AG09319 (cell line): ENCODE data around the gene GPN1.
"Not testable (repeated sequence)": the region's sequence is repeated elsewhere in the genome, so short reads cannot be mapped to it uniquely, and the experiment has no call there.

ENCODE experiments used
- DNase-seq: peaks from one replicate; pipeline ENCODE4 v3.0.0-alpha.2; 2010; ENCODE audit warnings: low read depth; ENCODE audit errors: extremely low read depth
- TF ChIP-seq, protein P1 (sequence below): IDR thresholded peaks from 2 replicates; pipeline ENCODE4 v1.5.1; 2011; ENCODE audit warnings: low read depth, mild to moderate bottlenecking, inconsistent platforms, low read length, moderate library complexity

GPN1 gene

DNA sequence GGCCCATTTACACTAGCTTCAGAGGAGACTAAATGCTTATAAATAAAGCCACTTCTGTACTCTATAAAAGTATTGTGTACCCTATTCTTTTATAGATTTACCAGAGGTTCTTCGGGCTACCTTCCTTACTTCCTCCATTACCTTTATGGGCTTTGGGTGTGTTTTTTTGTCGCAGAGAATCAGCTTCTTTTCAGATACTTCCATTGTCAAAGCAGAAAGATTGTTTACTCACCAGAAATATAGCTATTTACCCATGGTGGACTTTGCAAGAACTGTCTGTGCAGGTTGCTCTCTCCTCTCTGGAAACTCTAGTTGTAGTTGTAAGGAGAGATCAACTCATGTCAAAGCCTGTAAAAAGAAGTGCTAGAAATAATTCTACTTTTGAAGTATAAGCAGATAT, 14.9 kb upstream of the GPN1 start:
- no peak for DNase-seq
- TF ChIP-seq, protein P1, sequence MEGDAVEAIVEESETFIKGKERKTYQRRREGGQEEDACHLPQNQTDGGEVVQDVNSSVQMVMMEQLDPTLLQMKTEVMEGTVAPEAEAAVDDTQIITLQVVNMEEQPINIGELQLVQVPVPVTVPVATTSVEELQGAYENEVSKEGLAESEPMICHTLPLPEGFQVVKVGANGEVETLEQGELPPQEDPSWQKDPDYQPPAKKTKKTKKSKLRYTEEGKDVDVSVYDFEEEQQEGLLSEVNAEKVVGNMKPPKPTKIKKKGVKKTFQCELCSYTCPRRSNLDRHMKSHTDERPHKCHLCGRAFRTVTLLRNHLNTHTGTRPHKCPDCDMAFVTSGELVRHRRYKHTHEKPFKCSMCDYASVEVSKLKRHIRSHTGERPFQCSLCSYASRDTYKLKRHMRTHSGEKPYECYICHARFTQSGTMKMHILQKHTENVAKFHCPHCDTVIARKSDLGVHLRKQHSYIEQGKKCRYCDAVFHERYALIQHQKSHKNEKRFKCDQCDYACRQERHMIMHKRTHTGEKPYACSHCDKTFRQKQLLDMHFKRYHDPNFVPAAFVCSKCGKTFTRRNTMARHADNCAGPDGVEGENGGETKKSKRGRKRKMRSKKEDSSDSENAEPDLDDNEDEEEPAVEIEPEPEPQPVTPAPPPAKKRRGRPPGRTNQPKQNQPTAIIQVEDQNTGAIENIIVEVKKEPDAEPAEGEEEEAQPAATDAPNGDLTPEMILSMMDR: no peak

DNA sequence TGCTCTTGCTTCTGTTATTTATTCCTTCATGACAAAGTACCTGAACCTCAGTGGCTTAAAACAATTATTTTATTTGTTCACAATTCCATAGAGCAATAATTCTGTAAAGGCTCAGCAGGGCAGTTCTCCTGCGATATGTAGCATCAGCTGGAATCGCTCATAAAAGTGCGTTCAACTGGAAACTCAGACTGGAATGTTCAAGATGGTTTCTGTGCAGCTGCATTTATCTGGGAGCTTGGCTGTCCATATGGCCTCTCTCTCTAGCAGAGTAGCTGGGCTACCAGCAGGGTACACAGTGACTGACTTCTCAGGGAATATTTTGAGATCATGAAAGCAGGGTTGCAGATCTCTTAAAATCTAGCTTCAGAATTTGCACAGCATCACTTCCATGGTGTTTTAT, 13.5 kb upstream of the GPN1 start:
- DNase-seq: no peak
- TF ChIP-seq, protein P1: no peak

DNA sequence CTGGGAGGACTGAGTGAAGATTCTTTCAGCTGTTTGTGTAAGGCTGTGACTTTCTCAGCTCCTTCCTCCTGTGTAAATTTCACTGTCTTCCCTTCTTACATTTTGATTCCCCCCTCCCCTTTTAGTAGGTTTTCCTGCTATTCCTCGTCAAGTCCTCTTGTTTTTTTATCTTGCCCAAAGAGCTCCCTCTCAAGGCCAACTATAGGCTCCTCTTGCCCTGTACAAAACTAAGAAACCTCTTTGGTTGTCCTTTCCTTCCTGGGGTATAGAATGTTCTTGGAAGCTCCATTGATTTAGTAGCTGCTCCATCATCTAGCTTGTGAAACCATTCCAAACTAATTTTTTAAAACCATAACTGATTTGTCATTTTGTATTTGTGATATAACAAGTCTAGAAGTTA, 7.3 kb upstream of the GPN1 start:
- TF ChIP-seq, protein P1: no peak
- no peak for DNase-seq

DNA sequence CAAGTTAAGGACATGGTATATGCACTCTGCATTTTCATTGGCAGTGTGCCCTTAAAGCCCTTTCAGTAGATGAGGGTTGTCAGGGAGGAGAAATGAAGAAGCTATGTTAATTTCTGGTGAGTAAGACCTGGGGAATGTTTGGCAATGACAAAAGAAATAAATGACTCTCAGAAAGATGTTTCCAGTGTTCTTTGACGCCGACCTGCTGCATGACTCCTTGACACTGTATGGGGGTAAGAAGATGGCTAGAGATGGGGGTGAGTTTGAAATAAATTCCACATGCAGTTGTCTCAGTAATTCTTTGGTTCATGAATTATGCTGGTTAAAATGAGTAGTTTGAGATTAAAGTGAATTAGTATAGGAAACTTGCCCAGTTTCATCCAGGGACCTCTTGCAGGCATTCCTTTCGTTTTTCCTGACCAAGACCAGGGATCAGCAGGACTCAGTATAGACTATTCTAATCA, 5.9 kb upstream of the GPN1 start:
- TF ChIP-seq, protein P1: no peak
- peak; percentile 41 for DNase-seq

DNA sequence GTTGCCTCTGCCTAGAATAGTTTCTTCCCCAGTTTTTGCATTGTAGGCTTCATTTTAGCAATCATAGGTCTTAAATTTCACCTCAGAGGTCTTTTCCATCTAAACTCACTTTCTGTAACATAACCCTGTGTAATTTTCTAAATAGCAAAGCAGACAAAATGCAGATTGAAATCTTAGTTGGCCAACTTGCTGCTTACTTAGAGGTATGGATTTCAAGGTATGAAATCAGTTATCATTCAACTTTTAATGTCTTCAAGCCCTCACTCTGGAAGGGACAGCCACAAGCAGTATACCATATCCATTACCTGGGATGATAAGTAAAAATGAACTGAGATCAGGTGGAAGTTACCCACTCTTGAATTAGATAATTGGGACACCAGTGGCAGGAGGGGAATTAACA, 3.9 kb upstream of the GPN1 start:
- TF ChIP-seq, protein P1: no peak
- no peak for DNase-seq

DNA sequence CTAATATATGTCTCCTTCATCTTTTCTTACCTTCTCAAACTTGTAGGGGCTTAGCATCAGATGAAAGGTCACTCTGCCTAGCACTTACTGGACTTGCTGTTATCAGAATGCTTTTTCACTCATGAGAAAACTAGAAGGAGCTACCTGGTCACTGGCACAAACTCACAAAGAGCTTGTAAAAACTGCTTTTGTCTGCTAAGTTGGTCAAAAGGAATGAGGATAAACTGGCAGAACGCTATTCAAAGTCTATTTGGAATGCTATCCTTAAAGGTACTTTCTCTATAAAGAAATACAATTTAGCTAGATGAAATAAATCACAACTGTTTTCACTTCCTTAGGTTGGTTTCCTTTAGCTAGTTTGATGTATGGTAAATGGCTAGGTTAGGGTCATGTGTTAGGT, 2.5 kb upstream of the GPN1 start:
- not testable (repeated sequence) for DNase-seq

DNA sequence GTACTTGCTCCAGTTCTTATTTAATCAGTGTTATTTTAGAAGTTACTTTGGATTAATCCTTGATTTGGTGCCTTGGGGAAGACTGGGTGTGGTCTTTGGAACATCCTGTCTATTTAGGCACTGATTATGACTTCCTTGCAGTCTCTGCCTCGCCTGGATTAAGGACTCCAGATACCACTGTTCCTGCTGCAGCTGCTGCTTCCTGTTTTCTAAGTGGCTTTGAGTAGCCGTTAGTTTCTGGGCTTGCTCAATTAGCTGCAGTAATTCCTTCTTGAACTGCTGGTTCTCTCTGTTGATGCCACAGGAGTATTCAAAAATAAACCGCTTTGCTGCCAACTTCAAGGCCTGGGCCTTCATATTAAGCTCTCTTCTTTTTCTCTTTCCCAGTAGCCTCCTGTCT, 1.9 kb upstream of the GPN1 start:
- not testable (repeated sequence) for DNase-seq

DNA sequence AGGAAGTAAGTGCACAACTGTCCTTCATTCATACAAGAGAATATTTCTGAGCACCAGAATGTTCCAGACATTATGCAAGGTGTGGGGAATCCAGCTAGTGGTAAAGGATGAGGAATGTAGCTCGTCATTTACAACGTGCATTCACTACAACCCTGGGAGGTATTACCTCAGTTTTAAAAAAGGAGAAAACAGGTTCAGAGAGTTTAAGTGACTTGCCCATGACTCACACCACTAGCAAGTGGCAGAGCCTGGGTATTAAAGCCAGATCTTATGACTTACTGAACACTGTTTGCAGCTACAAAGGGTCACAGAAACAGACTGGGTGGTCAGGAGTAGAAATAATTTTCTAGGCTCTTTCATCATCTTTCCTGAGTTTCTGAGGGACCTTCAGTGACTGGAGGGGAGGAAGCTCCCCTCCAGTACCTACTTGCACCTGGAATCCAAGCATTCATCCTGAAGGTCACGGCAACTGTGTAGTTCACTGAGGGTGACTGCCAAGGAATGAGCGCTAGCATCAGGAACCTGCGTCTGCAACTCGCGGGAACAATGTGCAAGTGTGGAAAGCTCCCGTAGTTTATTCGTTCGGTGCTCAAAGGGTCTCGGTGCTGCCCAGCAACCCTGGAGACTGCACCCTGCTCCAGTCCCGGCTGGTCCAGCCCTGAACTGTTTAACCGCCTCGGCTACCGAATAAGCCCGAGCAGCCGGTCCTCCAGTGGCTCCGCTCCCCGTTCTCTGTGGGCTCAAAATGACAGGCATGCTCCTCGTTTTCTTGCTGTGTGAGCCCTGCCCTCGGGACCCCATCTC, 685 bp upstream of the GPN1 start:
- DNase-seq: no peak
- TF ChIP-seq, protein P1: no peak

DNA sequence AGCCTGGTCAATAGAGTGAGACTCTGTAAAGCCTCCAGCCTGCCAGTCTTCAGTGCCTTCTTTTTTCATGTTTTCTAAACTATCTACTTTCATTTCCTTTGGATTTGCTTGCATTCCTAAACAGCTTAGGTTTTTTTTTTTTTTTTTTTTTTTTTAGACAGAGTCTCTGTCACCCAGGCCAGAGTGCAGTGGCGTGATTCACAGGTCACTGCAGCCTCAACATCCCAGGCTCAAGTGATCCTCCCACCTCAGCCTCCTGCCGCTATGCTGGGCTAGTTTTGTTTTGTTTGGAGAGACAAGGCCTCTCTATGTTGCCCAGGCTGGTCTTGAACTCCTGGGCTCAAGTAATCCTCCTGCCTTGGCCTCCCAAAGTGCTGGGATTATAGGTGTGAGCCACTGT, 1.4 kb downstream of the GPN1 start:
- not testable (repeated sequence) for DNase-seq
